Mesendoderm (in vitro differentiated cells): ENCODE results near the gene RAB3C.

ENCODE experiments used
- DNase-seq: peaks from one replicate; pipeline ENCODE4 v3.0.0; 2013
- H2AK5ac ChIP-seq: 2 replicates; pipeline ENCODE4 v1.6.1; 2013; ENCODE audit warnings: low read length, inconsistent platforms
- H2BK120ac ChIP-seq: 2 replicates; pipeline ENCODE4 v1.6.1; 2013; ENCODE audit warnings: low read depth, mild to moderate bottlenecking, low read length, moderate library complexity, mixed read lengths
- H2BK15ac ChIP-seq: replicated peaks from 2 replicates; pipeline ENCODE4 v1.6.1; 2013; ENCODE audit warnings: low read depth, mild to moderate bottlenecking, moderate library complexity
- H2BK5ac ChIP-seq: 2 replicates; pipeline ENCODE4 v1.6.1; 2013; ENCODE audit warnings: low read length, inconsistent platforms
- H3K18ac ChIP-seq: 2 replicates; pipeline ENCODE4 v1.6.1; 2013; ENCODE audit warnings: mild to moderate bottlenecking, low read length, mixed read lengths
- H3K23ac ChIP-seq: one replicate; pipeline ENCODE4 v1.6.1; 2013; ENCODE audit warnings: low read length
- H3K27ac ChIP-seq: 2 replicates; pipeline ENCODE4 v1.5.1; 2013; ENCODE audit warnings: low read depth, mild to moderate bottlenecking, inconsistent platforms, low read length, moderate library complexity
- H3K27me3 ChIP-seq: 2 replicates; pipeline ENCODE4 v1.6.1; 2013; ENCODE audit warnings: low read length, control low read depth, mild to moderate bottlenecking, inconsistent platforms; ENCODE audit not compliant: insufficient read depth, poor library complexity
- H3K36me3 ChIP-seq: 2 replicates; pipeline ENCODE4 v1.6.1; 2013; ENCODE audit warnings: low read length, inconsistent platforms; ENCODE audit not compliant: control insufficient read depth, insufficient read depth
- H3K4ac ChIP-seq: one replicate; pipeline ENCODE4 v1.6.1; 2013; ENCODE audit warnings: low read depth, mild to moderate bottlenecking, low read length, moderate library complexity
- H3K4me1 ChIP-seq: 2 replicates; pipeline ENCODE4 v1.6.1; 2013; ENCODE audit warnings: low read depth, low read length, inconsistent platforms; ENCODE audit not compliant: control insufficient read depth
- H3K4me2 ChIP-seq: 2 replicates; pipeline ENCODE4 v1.6.1; 2013; ENCODE audit warnings: low read length
- H3K4me3 ChIP-seq: 2 replicates; pipeline ENCODE4 v1.5.1; 2013; ENCODE audit warnings: mild to moderate bottlenecking, low read length
- H3K56ac ChIP-seq: one replicate; pipeline ENCODE4 v1.6.1; 2013; ENCODE audit warnings: low read length
- H3K79me1 ChIP-seq: 2 replicates; pipeline ENCODE4 v1.6.1; 2013; ENCODE audit warnings: low read length, inconsistent platforms
- H3K79me2 ChIP-seq: 2 replicates; pipeline ENCODE4 v1.6.1; 2013; ENCODE audit warnings: mild to moderate bottlenecking, low read length; ENCODE audit not compliant: control insufficient read depth, insufficient read depth
- H3K9ac ChIP-seq: 2 replicates; pipeline ENCODE4 v1.6.1; 2013; ENCODE audit warnings: low read length, inconsistent platforms
- H4K5ac ChIP-seq: one replicate; pipeline ENCODE4 v1.6.1; 2013; ENCODE audit warnings: low read length
- H4K8ac ChIP-seq: one replicate; pipeline ENCODE4 v1.6.1; 2013; ENCODE audit warnings: low read depth, mild to moderate bottlenecking, control low read depth, low read length, moderate library complexity
- WGBS: extraction: QIAGEN DNeasy Blood & Tissue Kit; methylation state at CpG from one replicate; pipeline ENCODE4 v1.1.7; 2013; ENCODE audit warnings: low lambda C conversion rate, missing lambda C conversion rate; ENCODE audit not compliant: insufficient coverage; ENCODE audit errors: extremely low coverage; 5-methylcytosine and 5-hydroxymethylcytosine counted together

The RAB3C gene

DNA sequence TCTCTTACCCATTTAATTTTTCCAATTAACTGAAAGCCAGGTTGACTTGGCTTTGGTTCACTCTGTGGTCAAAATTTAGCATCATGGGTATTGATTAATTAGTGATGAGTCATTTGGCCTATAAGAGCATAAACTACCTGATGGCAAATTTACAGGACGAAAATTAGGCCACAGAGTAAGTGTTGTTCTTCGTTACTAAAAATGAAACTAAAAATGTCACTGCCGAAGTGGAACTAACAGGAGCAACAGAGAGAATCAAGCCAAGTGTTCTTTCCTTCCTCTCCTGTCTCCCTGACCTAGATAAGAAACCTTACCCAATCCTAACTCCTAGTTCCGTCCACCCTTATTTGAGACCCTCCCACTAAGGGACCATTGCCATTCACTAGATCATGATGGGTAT is 176.9 kb downstream of the RAB3C start:
- Histone ChIP-seq H2BK120ac (no peak overlapping the region), H3K4me1 (no peaks in the 10 kb centered on the region), H3K4me2 (no peak overlapping the region), H3K27me3 (no peaks in the 10 kb centered on the region), H4K5ac (no peak overlapping the region), H3K79me1 (no peaks in the 10 kb centered on the region), H2BK15ac (no peak overlapping the region), H3K36me3 (no peaks in the 10 kb centered on the region), H3K27ac (no peak overlapping the region), H2BK5ac (no peak overlapping the region), H3K23ac (no peak overlapping the region), H2AK5ac (no peak overlapping the region), H3K4me3 (no peak overlapping the region), H3K4ac (no peak overlapping the region), H3K18ac (no peak overlapping the region), H3K56ac (no peak overlapping the region), H4K8ac (no peak overlapping the region), H3K79me2 (no peaks in the 10 kb centered on the region), H3K9ac (no peak overlapping the region)
- DNase-seq, result no peak
- no CpG with 5 or more reads among the region's 4 CpGs for WGBS

DNA sequence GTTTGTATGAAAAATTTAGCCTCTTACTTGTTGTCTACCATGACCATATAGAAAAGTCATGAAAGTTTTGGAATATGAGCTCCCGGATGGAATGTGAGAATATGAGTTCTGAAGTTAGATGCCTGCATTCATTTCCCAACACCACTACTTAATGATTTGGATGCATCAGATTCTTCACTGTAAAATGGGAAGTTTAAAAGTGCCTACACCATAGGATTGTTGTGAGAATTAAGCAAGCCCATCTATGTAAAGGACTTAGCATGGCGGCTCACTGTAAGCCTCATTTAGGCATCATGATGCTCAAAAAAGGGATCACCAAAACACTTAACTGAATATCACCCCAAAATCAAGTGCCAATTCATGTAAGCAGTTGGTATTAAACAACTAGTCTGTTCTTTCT is 177.3 kb downstream of the RAB3C start:
- Histone ChIP-seq H3K9ac (no peak overlapping the region), H2BK5ac (no peak overlapping the region), H3K36me3 (no peaks in the 10 kb centered on the region), H3K23ac (no peak overlapping the region), H4K5ac (no peak overlapping the region), H3K27ac (no peak overlapping the region), H3K79me2 (no peaks in the 10 kb centered on the region), H3K4me3 (no peak overlapping the region), H3K4ac (no peak overlapping the region), H3K4me2 (no peak overlapping the region), H4K8ac (no peak overlapping the region), H3K18ac (no peak overlapping the region), H2BK15ac (no peak overlapping the region), H2AK5ac (no peak overlapping the region), H3K79me1 (no peaks in the 10 kb centered on the region), H3K4me1 (no peaks in the 10 kb centered on the region), H3K27me3 (no peaks in the 10 kb centered on the region), H3K56ac (no peak overlapping the region), H2BK120ac (no peak overlapping the region)
- DNase-seq, result no peak
- no CpG with 5 or more reads among the region's 2 CpGs for WGBS

DNA sequence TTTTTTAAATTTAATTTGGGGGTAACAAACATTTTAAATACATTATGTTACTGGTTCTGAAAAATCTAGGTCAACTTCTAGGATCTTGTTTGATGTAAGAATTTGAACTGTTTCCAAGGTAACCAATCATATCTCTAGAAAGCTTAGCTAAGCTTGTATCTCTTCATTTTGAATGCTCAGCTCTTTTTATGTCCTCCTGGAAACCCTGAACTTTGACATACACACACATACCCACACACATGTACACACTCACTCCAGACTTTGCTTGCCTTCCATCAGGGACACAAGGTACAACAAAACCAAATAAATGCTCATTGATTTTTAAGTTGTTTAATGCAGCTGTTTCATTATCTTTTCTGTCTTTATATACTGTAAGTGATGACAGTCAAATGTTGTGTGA is 178.5 kb downstream of the RAB3C start:
- DNase-seq, result no peak
- H3K4me2 ChIP-seq, result no peak overlapping the region
- no peak overlapping the region for H3K9ac ChIP-seq
- no peaks in the 10 kb centered on the region for H3K27me3 ChIP-seq
- no peak overlapping the region for H3K23ac ChIP-seq
- no peak overlapping the region for H2BK15ac ChIP-seq
- no peak overlapping the region for H2BK5ac ChIP-seq
- H3K4ac ChIP-seq, result no peak overlapping the region
- no peak overlapping the region for H2AK5ac ChIP-seq
- H4K5ac ChIP-seq, result no peak overlapping the region
- H4K8ac ChIP-seq, result no peak overlapping the region
- no peaks in the 10 kb centered on the region for H3K79me1 ChIP-seq
- H3K79me2 ChIP-seq, result no peaks in the 10 kb centered on the region
- H3K4me3 ChIP-seq, result no peak overlapping the region
- no peak overlapping the region for H3K18ac ChIP-seq
- H3K36me3 ChIP-seq, result no peaks in the 10 kb centered on the region
- no peak overlapping the region for H3K27ac ChIP-seq
- no peak overlapping the region for H2BK120ac ChIP-seq
- no peaks in the 10 kb centered on the region for H3K4me1 ChIP-seq
- H3K56ac ChIP-seq, result no peak overlapping the region

DNA sequence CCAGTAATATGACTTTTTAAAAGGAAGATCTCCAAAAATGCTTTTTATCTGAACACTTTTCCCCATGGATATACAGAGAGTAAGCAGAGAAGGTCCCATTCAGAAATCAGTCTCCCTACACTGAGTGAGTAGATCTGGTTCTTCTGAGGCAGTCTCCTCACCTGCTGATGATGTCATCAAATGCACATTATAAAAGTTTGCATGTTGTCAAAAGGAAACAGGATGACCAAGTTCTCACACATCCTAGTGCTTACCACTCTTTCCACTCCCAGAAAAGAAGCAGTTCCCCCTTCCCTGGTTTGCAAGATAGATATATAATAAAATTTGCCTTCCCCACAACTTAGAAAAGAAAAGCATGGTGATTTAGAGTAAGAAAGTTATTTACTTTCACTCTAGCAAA is 180.5 kb downstream of the RAB3C start:
- Histone ChIP-seq H3K4ac (no peak overlapping the region), H3K56ac (no peak overlapping the region), H2AK5ac (no peak overlapping the region), H3K79me2 (no peaks in the 10 kb centered on the region), H3K4me3 (no peak overlapping the region), H3K27ac (no peak overlapping the region), H3K27me3 (no peaks in the 10 kb centered on the region), H3K9ac (no peak overlapping the region), H3K79me1 (no peaks in the 10 kb centered on the region), H4K8ac (no peak overlapping the region), H3K4me1 (no peaks in the 10 kb centered on the region), H3K23ac (no peak overlapping the region), H2BK5ac (no peak overlapping the region), H2BK15ac (no peak overlapping the region), H3K18ac (no peak overlapping the region), H2BK120ac (no peak overlapping the region), H3K4me2 (no peak overlapping the region), H3K36me3 (no peaks in the 10 kb centered on the region), H4K5ac (no peak overlapping the region)
- DNase-seq, result no peak

DNA sequence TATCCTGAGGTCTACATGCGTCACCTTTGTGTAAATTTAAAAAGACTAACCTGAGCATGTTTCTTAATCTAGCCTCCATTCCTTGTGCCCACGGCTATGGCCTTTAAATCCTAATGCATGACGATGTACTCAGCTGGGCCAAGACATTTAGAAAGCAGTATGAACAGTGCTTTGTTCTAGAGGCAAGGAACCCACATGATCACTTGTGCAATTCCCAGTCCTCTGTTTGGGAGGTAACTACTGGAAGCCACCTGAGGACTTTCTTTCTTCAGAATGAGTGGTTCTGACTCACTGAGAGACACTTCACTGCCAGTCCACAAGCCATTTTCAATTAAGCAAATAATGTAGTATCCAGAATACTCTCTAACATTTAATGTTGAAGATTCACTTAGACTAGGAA is 181.3 kb downstream of the RAB3C start:
- no peak for DNase-seq
- no CpG with 5 or more reads among the region's 3 CpGs for WGBS
- H3K23ac ChIP-seq, result no peak overlapping the region
- H4K8ac ChIP-seq, result no peak overlapping the region
- no peak overlapping the region for H3K56ac ChIP-seq
- H2AK5ac ChIP-seq, result no peak overlapping the region
- H2BK5ac ChIP-seq, result no peak overlapping the region
- no peak overlapping the region for H3K4ac ChIP-seq
- H3K4me2 ChIP-seq, result no peak overlapping the region
- H2BK120ac ChIP-seq, result no peak overlapping the region
- H3K18ac ChIP-seq, result no peak overlapping the region
- H4K5ac ChIP-seq, result no peak overlapping the region
- no peak overlapping the region for H3K27ac ChIP-seq
- H3K9ac ChIP-seq, result no peak overlapping the region
- H3K4me3 ChIP-seq, result no peak overlapping the region
- no peaks in the 10 kb centered on the region for H3K79me1 ChIP-seq
- no peaks in the 10 kb centered on the region for H3K4me1 ChIP-seq
- no peaks in the 10 kb centered on the region for H3K27me3 ChIP-seq
- H3K36me3 ChIP-seq, result no peaks in the 10 kb centered on the region
- H3K79me2 ChIP-seq, result no peaks in the 10 kb centered on the region
- H2BK15ac ChIP-seq, result no peak overlapping the region

DNA sequence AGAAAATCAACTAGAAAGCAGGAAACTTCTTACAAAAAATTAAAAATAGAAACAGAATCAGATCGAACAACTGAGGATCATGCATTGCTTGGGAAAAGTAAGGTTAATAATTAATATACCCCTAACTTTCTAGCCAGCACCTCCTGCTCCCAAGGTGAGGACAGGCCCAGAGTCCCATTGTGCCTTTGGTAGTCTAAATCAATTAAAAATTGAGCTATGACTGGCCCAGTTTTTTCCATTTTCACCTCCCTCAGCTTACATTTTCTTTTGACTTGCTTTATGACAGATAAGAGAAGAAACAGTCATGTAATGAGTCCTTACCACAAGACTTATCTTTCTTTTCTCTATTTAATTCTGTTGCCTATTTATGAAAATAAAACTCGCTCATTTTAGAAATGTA is 182.2 kb downstream of the RAB3C start:
- Histone ChIP-seq H3K4me2 (no peak overlapping the region), H4K5ac (no peak overlapping the region), H3K27me3 (no peaks in the 10 kb centered on the region), H3K4ac (no peak overlapping the region), H3K36me3 (no peaks in the 10 kb centered on the region), H3K27ac (no peak overlapping the region), H2AK5ac (no peak overlapping the region), H2BK120ac (no peak overlapping the region), H4K8ac (no peak overlapping the region), H2BK15ac (no peak overlapping the region), H3K4me1 (no peaks in the 10 kb centered on the region), H3K79me1 (no peaks in the 10 kb centered on the region), H3K9ac (no peak overlapping the region), H2BK5ac (no peak overlapping the region), H3K79me2 (no peaks in the 10 kb centered on the region), H3K56ac (no peak overlapping the region), H3K23ac (no peak overlapping the region), H3K18ac (no peak overlapping the region), H3K4me3 (no peak overlapping the region)
- no CpG with 5 or more reads among the region's 2 CpGs for WGBS
- no peak for DNase-seq
